GM19395 (cell line): Measurements from ENCODE around the gene SENP1.

ENCODE experiments used
- ATAC-seq: cut with Tn5 transposase; IDR thresholded peaks from one replicate; pipeline ENCODE4 v1.9.1; 2021; ENCODE audit warnings: mild to moderate bottlenecking, moderate library complexity; ENCODE audit not compliant: unreplicated experiment

Gene SENP1

DNA sequence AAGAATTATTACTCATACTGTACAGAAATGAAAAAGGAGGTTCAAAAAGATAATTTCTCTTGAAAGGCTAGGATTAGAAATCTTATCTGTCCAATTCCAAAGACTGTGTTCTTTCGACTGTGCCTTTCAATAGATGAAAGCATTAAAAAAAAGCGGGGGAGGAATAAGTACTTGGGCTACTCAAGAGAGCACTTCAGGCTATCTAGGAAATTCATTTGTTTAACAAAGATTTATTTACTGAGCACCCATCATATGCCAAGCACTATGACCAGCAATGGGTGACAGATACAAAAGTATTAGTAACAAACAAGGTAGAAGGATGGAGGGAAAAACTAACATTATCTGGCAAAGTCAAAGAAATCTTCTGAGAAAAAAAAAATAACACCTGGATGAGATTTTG lies 37.4 kb downstream of the SENP1 start:
- ATAC-seq, result no peak

DNA sequence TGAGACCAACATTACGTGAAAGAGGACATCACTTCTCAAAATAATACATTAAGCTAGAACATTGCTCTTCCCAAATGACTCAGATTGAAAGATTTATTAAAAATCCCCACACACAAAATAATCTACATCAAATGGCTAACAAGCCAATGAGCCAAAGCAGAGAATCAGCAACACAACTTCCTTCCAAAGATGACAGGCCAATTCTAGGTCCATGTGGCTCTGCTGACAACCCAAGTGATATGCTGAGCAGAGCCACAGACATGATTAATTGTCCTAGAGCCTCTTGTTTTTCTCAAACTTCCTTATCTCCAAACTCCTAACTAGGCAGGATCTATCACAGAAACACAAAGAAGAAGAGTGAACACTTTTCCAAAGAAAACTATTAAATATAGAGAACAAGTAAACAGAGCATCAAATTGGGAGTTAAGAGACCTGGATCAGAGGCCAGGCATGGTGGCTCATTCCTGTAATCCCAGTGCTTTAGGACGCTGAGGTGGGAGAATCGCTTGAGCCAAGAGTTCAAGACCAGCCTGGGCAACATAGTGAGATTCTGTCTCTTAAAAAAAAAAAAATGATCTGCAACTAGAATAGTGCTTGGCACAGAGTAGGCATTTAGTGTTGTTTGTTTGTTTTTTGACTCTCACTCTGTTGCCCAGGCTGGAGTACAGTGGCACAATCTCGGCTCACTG lies 38.5 kb downstream of the SENP1 start:
- ATAC-seq, result no peak

DNA sequence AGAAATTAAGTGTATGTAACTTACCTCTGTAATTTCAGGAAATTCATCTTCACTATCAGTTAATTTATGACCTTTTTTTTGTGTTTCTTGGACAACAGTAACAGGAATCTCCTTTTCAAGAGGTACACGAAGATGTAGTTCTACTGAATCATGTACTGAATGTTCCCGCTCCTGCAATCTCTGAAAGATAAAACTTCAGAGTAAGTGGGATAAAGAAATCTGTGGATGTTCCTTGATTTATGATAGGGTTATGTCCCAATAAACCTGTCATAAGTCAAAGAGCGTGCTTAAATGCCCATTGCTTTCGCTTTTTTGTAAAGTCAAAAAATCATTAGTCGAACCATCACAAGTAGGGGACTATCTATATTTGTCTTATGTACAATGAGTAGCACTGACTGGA lies 40.8 kb downstream of the SENP1 start:
- ATAC-seq, result no peak

DNA sequence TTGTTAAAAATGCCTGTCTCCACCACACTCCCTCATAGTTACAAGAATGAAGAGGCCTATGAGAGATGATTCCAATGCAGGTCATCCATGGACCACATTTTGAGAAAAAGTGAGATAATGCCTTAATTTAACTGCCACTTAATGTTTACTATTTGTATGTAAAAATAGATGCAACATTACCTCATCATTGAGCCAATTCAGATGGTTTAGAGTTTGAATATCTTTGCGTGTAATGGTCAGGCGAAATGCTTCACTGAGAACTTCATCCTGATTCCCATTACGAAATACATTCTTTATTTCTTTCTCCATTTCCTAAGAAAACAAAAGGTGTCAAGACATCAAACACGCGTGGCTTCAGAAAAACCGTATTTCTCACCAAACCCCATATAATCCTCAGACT lies 42.3 kb downstream of the SENP1 start:
- no peak for ATAC-seq

DNA sequence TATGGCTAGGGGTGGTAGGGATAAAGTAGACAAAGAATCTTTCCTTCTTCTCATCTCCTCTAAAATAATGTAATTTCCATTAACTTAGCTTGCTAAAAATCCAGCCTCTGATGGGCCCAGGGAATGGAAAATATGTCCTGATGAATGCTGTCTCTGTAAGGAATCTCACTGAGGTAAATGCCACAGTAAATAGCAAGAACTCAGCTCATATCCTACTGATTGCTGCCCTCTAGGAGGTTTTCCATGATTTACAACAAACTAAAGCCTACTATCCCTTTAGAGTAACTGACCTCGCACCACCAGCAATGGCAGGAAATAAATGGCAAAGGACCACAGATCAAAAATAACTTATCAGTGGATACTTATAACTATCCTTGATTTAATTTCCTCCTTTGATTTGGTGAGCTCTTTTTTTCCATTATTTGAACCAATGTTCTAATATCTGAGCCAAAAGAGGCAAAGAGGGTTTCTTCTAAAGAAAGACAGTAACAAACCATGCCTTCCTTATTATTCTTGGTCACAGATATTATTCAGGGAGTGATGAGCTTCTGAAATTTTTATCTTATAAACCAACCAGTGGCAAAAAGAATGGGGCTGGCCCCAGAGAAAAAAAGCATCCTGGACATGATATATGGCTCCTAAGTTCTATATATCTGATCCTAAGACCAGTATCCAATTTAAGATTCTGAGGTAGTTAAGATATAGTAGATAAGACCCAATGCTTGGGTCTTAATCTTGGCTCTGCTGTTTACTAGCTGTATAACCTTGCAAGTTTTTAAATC lies 43.8 kb downstream of the SENP1 start:
- no peak for ATAC-seq

DNA sequence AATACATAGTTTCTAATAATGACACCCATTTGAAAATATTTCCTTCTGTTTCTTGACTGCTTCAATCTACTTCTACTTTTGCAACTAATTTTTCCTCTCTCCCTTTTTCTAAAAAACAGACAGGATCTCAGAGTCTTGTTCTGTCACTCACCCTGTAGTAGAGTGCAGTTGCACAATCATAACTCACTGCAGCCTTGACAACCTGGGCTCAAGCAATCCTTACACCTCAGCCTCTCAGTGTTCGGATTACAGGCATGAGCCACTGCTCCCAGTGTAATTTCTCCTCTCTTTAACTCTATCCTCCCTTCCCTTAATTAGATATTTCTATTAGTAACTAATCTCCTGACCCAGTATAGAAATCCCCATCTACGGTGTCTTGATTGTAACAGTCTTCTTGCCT lies 45.4 kb downstream of the SENP1 start:
- no peak for ATAC-seq

DNA sequence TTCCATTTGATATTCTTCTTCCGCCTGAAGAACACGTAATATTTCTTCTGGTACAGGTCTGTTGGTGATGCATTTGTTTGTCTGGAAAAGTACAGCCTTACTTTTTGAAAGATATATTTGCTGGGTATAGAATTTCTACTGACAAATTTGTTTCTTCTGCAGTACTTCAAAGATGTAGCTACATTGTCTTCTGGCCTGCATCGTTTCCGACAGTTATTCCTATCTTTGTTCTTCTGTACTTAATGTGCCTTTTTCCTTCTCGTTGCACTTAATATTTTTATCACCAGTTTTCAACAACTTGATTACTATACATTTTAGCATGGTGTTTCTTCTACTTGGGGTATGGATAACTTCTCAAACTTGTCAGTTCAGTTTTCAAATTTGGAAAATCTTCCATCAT lies 47.1 kb downstream of the SENP1 start:
- ATAC-seq, result no peak

DNA sequence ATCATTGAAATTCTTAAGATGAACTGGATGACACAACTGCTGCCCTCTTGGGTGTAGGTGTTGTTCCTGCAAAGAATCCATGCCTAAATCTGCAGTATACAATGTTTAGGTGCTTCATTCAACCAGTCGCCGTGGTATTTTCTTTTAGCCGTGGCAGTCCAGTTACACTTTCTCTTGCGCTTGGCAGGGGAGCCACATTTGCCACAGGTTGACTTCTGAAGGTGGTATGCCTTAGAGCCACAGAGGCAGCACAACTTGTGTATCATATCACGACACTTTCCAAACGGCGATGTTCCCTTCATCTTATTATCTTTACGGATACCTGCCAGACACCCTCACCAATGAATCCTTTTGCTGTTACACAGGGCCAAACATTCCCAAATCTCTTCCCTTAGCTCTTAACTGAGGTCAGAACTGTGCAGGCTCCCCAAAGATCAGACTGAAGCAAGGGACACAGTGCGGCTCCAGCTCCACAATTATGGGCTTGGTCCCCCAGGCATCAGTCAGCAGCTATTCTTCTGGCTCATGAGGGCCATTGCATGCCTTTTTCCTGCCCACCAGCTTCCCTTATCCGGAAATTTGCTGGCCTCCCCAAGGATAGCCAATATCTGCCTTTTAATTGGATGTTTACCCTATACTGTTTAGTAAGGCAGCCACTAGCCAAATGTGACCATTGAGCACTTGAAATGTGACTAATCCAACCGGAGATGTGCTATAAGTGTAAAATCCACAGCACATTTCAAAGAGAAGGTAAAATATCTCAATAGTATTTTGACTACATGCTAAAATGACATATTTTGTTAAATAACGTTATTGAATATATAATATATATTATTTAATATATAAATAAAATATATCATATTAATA lies 50.7 kb downstream of the SENP1 start:
- ATAC-seq, result no peak

DNA sequence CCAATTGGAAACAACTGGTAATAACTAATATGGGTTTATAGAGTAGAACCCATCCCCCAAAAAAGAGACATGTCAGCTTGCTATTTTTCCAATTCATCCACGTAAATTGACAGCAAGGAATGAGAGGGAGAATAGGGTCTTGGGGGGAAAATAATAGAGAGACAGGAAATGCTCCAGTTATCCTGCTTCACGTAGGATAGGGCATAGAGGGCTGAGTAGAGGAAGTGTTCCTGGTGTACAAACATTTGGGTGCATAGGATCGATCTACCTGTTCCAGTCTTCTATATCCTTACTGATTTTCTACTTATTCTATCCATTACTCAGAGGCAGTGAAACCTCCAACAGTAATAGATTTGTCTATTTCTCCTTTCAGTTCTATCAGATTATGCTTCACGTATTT lies 52.0 kb downstream of the SENP1 start:
- no peak for ATAC-seq

DNA sequence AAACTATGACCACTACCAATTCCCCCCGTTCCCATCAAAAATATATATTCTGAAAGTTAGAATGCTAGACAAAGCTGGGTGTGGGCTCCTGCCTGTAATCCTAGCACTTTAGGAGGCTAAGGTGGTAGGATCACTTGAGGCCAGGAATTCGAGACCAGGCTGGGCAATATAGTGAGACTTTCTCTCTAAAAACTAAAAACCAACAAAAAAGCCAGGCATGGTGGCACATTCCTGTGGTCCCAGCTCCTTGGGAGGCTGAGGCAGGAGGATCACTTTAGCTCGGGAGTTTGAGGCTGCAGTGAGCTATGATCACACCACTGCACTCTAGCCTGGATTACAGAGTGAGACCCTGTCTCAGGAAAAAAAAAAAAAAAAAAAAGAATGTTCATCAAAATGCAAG lies 52.8 kb downstream of the SENP1 start:
- no peak for ATAC-seq

DNA sequence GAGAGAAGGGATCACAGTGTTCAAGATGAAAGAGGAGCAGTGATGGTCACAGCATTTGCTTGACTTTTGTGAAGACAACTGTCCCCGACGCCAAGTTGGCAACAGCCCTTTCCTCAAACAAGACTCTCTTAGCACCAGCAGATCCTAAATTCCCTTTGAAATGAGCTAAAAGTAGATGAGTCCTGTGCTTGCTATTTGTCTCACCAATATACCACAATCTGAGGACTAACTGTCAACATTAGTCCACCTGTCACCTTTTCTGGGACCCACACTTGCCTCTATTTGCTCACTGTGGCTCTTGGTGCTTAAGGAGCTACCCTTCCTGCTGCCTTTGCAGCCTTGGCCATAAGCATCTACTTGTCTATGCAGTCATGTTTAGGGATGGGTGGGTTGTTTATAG lies 54.2 kb downstream of the SENP1 start:
- ATAC-seq, result no peak

DNA sequence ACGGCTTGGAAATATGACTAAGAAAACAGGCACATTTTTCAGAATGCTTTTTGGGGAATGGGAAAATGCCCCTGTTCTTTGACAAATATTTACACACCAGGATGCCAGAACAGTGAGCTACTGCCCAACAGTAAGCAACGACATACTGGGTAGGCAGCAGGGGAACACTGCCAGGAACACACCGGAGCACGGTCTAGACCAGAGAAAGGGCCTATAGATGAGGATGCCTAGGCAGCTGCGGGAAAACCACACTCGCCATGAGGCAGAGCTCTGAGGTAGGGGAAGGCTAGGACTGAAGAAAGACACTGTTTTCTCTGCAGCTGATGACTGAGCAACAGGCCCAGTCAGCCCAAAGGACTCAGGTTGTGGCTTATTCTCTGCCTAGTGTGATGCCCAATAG lies 55.7 kb downstream of the SENP1 start:
- no peak for ATAC-seq

DNA sequence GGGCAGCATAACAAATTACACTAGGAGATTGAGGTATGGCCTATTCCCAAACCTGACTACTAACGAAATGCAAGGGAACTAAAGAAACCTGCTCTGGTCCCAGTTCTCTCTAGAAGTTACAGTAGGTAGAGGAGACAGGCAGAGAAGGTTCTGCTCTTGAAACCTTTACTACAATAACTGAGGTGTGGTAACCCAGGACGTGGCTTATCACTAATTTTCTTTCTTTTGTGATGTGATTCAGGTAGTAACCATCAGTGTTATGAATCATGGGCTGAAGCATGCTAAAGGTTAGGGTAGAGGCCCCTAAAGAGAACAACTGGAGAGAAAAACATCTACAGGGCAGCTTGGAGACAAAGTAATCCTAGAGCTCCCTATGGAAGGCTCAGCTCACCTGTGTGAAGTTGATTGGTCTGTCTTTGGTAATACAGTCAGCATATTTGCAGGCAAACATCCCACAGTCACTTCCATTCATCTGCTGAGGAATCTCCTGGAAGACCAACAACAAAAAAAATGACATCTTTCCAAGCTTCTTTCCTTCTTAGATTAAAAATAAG lies 59.8 kb downstream of the SENP1 start:
- no peak for ATAC-seq

DNA sequence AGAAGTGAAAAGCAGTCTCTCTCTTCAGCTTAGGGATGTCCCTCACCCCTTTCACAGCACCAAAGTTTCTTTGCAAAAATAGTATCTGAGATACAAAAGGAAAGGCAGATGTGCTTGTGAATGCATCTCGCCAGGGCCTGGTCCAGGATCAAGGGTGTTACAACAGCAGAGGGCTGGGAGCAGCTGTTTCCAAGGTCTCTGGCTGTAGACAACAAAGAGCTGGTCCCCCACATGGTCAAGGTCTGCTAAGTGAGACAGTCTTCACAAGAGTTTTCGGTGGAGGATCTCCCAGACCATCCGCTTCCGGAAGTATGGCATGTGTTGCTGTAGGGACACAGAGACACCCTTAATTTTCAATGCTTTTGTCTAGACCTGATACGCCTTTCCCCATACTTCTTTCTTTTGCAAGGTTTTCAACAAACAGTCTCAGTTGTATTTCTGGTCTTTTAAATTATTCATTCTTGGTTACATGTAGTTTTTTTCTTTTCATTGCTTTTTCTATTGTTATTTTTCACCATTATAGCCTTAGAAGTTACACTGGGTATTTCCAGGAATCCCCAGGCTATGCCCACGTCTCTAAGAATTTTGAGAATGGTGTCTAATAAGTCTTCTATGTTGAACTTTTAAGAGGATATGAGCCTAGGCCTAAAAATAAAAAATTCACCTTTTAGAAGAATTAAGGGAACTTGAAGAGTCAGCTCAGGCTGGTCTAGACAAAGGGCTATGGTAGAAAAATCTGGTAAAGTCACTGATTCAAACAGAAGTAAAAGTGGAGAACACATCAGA lies 60.6 kb downstream of the SENP1 start:
- no peak for ATAC-seq

DNA sequence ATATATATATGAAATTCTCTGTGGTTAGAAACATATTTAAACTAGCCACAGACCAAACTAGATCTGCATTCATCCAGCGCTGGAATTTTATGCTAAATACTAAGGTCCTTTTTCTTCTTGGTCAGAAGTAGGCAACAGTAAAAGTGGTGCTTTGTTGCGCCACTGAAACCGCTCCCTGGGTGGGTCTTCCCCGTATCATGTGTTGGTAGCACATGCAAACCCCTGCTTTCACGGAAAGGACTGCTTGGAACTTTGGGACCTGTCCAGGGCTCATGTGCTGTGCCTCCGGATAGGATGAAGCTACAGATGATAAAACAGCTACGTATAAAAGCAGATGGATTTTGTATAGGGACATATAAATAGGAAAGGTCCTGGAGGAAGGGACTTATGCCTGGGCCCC lies 61.5 kb downstream of the SENP1 start:
- no peak for ATAC-seq

DNA sequence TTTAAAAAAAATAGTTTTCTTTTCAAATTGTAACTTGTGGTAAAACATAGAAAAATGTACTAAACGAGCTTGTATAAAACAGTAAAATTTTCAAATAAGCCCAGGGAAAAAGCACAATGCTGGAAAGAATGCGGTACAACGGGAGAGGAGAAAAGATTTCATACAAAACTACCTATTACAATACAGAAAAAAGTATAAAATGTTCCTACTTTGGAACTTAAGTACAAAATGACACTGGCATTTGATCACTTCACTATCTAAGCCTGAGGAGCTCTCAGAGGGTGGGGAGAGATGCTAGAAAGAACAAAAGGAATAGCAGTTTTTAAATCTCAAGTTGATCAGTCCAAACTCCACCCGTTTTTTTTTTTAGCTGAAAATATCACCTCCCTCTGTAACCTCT lies 62.1 kb downstream of the SENP1 start:
- ATAC-seq, result no peak

DNA sequence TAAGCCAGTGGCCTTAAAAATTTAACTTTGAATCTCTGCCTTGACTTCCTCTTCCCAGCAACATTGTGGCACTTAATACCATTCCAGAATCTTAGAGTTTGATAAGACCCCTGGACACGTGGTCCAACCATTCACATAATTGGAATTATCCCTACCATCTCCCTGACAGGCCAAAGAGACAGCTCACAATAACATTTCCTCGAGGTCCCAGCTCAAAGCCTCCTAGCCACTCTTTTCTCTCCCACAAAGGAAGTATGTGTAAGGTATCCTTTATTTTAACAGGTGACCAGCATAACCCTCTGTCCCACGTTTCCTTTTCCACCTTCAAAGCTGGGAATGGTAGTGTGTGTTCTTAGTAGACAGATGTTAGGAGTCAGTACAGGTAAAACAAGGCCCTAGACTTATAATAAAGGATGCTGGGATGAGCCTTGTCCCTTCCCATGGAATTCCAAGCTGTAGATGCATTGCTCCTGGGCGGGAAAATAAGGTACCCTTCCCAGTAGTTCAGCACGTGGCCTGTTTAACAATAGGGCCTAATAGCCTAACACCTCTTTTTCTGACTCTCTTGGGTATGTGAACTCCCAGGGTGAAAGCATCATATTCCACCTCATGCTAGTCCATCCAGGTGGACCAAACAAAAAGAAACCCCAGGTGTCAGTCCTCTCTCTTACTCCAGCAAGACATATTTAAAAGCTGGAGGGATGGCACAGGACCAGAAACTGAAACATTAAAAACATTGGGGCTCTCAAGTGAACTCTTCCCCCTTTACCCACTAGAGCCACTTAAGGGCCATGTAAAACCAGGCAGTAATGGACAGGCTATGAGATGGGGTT lies 64.1 kb downstream of the SENP1 start:
- no peak for ATAC-seq

DNA sequence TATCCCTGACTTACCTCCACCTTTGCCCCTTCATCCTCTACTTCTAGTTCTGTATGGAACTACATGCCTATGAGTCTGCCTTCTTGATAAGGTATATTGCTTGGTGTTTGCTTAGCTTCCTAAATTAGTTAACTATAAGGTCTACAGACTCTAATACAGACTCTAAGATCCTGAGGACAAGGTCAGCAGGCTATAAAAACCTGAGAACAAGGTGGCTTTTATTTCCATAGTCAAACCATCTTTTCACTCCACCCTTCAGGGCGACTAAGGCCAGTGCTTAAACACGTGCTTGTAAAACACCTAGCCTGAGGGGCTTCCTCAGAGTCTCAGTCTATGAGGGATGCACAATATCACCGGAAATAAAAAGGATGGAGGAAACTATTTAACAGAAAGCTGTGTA lies 65.5 kb downstream of the SENP1 start:
- no peak for ATAC-seq

DNA sequence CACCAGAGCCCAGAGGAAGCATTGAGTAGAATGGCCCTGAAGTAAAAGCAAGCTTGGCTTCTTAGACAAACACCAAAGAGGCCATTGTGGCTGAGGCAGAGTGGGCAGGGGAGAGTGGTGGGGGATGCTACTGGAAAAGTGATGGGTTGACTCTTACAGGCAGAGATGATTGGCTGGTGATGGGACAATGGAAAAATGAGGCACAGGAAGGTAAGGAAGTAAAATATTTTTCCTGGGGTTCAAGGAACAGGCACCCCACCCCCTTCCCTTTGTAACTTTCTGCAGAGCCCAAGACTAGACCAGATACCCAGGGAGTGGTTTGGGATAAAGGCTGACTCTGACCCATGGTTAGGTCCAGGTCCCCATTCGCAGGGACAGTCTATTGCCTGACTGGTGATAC lies 66.7 kb downstream of the SENP1 start:
- no peak for ATAC-seq

DNA sequence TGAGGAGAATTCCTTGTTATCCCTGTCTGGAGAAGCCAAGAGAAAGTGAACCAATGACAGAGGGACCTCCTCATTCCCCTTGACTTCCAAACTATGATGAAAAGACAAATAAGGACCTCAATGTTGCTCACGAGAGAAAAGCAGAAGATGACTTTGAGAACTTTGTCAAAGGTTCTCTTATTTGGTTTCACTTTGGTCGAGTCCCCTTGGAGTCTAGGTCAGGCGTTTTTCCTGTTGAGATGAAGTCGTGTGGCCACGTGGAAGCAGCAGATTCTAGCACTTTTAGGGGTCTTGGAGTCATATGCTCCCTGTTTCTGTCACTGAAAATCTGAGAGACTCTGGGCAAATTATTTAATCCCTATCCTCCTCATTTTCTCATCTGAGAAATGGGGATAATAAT lies 67.8 kb downstream of the SENP1 start:
- no peak for ATAC-seq
